Measurements from ENCODE around the gene GRM2. TPM values are rescaled to one million over a fixed set of nuclear protein-coding genes. Genes with fewer than 3 reads are reported as not detected.

GRM2 gene
- total RNA-seq, 1 experiment from 2014 or later: 1.9 TPM

DNA sequence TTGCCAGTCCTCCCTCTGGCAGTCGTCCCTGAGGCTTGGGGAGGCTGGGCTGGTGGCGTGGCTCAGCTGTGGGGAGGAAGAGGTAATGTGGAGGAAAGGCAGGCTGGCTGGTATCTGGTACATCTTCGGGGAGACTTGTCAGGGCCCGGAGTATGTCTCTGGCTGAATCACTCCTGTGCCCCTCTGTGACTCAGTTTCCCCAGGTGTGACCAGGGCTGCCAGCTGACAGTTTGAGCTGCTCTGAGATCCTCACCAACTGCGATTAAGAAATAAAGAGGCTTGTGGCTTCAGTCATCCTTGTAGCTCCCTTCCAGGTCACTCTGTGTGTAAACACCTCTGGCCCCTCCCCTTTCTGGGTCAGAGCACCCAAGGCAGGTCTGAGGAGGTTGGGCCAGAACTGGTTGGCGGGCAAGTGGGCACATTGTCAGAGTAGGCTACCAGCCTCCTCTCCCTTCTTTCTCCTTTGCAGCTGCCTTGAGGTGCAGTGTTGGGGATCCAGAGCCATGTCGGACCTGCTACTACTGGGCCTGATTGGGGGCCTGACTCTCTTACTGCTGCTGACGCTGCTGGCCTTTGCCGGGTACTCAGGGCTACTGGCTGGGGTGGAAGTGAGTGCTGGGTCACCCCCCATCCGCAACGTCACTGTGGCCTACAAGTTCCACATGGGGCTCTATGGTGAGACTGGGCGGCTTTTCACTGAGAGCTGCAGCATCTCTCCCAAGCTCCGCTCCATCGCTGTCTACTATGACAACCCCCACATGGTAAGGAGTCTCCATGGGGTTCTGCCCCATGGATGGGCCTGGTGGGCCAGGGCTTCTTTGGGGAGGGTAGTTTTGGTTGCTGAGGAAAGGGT lies 32.8 kb upstream of the GRM2 start:
- no peaks in the 10 kb centered on the region for H3K27me3 ChIP-seq (ENCODE audit: insufficient read depth, low read length)
- no peak for TF ChIP-seq CTCF (conservative IDR thresholded peaks at IDR 0.05)
- Mint-ChIP-seq H3K9me3 (no peaks in the 10 kb centered on the region), H3K27me3 (ENCODE audit: low read depth) (peaks cover 6% of the 10 kb centered on the region), H3K4me1 (peaks cover 24 to 27% of the 10 kb centered on the region in 2 experiments), H3K27ac (peak overlapping the region in 1 of 3 experiments; percentile 89; a peak in 2 of 7 replicates), H3K36me3 (ENCODE audit: insufficient read depth in 1 of 3, low read depth in 3 of 3) (no peaks in the 10 kb centered on the region), H3K4me3 (no peak overlapping the region)
- no peak overlapping the region for H3K4ac ChIP-seq (ENCODE audit: low read depth, low read length)
- H2BK5ac ChIP-seq (ENCODE audit: insufficient read length, low read length): no peak overlapping the region
- H2BK15ac ChIP-seq (ENCODE audit: low read depth, low read length): no peak overlapping the region
- H2BK120ac ChIP-seq (ENCODE audit: low read depth, low read length, poor library complexity, severe bottlenecking): no peak overlapping the region
- peaks cover 8% of the 10 kb centered on the region for H3K23me2 ChIP-seq (ENCODE audit: insufficient read length, low read depth, low read length, poor library complexity, severe bottlenecking)
- H3K9ac ChIP-seq (ENCODE audit: extremely low read depth, insufficient read length, low read length): no peak overlapping the region
- no peak overlapping the region for H4K8ac ChIP-seq (replicated peaks; ENCODE audit: insufficient read length, low read depth, low read length)
- no peak for DNase-seq
- no peak overlapping the region for H3K27ac ChIP-seq (ENCODE audit: insufficient read length, low read depth, low read length)
- H2AFZ ChIP-seq (ENCODE audit: low read length): no peak overlapping the region
- no peak overlapping the region for H3K4me2 ChIP-seq (ENCODE audit: insufficient read depth, insufficient read length, low read length)
- no peak overlapping the region for H3K23ac ChIP-seq (ENCODE audit: insufficient read length, low read depth, low read length)
- no CpG with 5 or more reads among the region's 14 CpGs for WGBS (ENCODE audit: extremely low coverage, insufficient read length, low lambda C conversion rate)
- H4K20me1 ChIP-seq (ENCODE audit: control insufficient read depth, insufficient read depth, insufficient read length): no peaks in the 10 kb centered on the region
- no peak overlapping the region for H4K91ac ChIP-seq (ENCODE audit: insufficient read length, low read depth, low read length)
- no peaks in the 10 kb centered on the region for H3K9me3 ChIP-seq (ENCODE audit: control insufficient read depth, low read depth, low read length)
- H2AK5ac ChIP-seq (ENCODE audit: insufficient read length, low read length): no peak overlapping the region
- H3K79me2 ChIP-seq (ENCODE audit: insufficient read depth, low read length): no peaks in the 10 kb centered on the region
- no peaks in the 10 kb centered on the region for H3K79me1 ChIP-seq (ENCODE audit: insufficient read depth, low read depth, low read length, poor library complexity, severe bottlenecking)
- H3K4me1 ChIP-seq (ENCODE audit: insufficient read depth, low read length): 0 out of 2 replicates have a peak, but pooled peaks cover 2% of the 10 kb centered on the region
- no peak overlapping the region for H4K5ac ChIP-seq (ENCODE audit: insufficient read length, low read depth, low read length)
- no peak overlapping the region for H3T11ph ChIP-seq (ENCODE audit: low read length)
- H3K14ac ChIP-seq (ENCODE audit: insufficient read depth, low read length): no peak overlapping the region
- H3K56ac ChIP-seq (ENCODE audit: insufficient read length, low read depth, low read length): no peak overlapping the region
- H2BK20ac ChIP-seq (ENCODE audit: low read depth, low read length, poor library complexity, severe bottlenecking): no peak overlapping the region
- no peak overlapping the region for H2BK12ac ChIP-seq (ENCODE audit: insufficient read length, low read depth, low read length)
- H3K18ac ChIP-seq (ENCODE audit: insufficient read length, low read depth, low read length): no peak overlapping the region
